ENCODE data around the gene TAAR5. TPM values are rescaled to one million over a fixed set of nuclear protein-coding genes. Genes with fewer than 3 reads are reported as not detected.

The TAAR5 gene
- total and polyA plus RNA-seq, 5 donors from 2014 or later: not detected

Other genes starting within 250 kb of the TAAR5 start
- not detected for gene MOXD1, start 188.3 kb downstream of the TAAR5 start, total RNA-seq
- gene MOXD1, start 188.3 kb downstream of the TAAR5 start, polyA plus RNA-seq: not detected
- 20.2 TPM for gene STX7, start 76.6 kb downstream of the TAAR5 start, total RNA-seq
- 10 to 100 TPM; 14.8 to 19.8 (median 18.9) TPM for gene STX7, start 76.6 kb downstream of the TAAR5 start, polyA plus RNA-seq
- not detected for gene TAAR9, start 51.5 kb downstream of the TAAR5 start, total RNA-seq
- gene TAAR9, start 51.5 kb downstream of the TAAR5 start, polyA plus RNA-seq: not detected
- not detected for gene TAAR8, start 37.1 kb downstream of the TAAR5 start, total RNA-seq
- gene TAAR8, start 37.1 kb downstream of the TAAR5 start, polyA plus RNA-seq: not detected
- gene TAAR6, start 19.4 kb downstream of the TAAR5 start, total RNA-seq: not detected
- gene TAAR6, start 19.4 kb downstream of the TAAR5 start, polyA plus RNA-seq: not detected
- not detected for gene TAAR2, start 34.5 kb upstream of the TAAR5 start, total RNA-seq
- not detected for gene TAAR2, start 34.5 kb upstream of the TAAR5 start, polyA plus RNA-seq
- gene TAAR1, start 69.4 kb upstream of the TAAR5 start, total RNA-seq: not detected
- not detected for gene TAAR1, start 69.4 kb upstream of the TAAR5 start, polyA plus RNA-seq
- gene VNN1, start 124.3 kb upstream of the TAAR5 start, total RNA-seq: not detected
- gene VNN1, start 124.3 kb upstream of the TAAR5 start, polyA plus RNA-seq: under 1 TPM in 1 of 4 donors, not detected in 3; 0.07 TPM
- 4.1 TPM for gene VNN2, start 168.2 kb upstream of the TAAR5 start, total RNA-seq
- gene VNN2, start 168.2 kb upstream of the TAAR5 start, polyA plus RNA-seq: 10 to 100 TPM; 12.4 to 34.0 (median 21.3) TPM
- 9.8 TPM for gene SLC18B1, start 208.9 kb upstream of the TAAR5 start, total RNA-seq
- gene SLC18B1, start 208.9 kb upstream of the TAAR5 start, polyA plus RNA-seq: 10 to 100 TPM; 22.8 to 28.2 (median 23.5) TPM
- 1,498 TPM for gene RPS12, start 224.8 kb upstream of the TAAR5 start, total RNA-seq
- gene RPS12, start 224.8 kb upstream of the TAAR5 start, polyA plus RNA-seq: 1,000 to 10,000 TPM; 1,919 to 3,031 (median 2,460) TPM

Measured in CD4-positive, CD25-positive, alpha-beta regulatory T cell (primary cell).